H9 (cell line): Measurements from ENCODE around the gene OR4M1. TPM values are rescaled to one million over a fixed set of nuclear protein-coding genes. Genes with fewer than 3 reads are reported as not detected.
"Not testable (repeated sequence)": the region's sequence is repeated elsewhere in the genome, so short reads cannot be mapped to it uniquely, and the experiment has no call there.

Experiments used
- DNase-seq: peaks from one replicate; pipeline ENCODE4 v3.0.0-alpha.2; 2017
- H2AFZ ChIP-seq: one replicate; pipeline ENCODE4 v1.6.1; 2013; ENCODE audit warnings: mild to moderate bottlenecking, low read length, control low read depth, moderate library complexity
- H2AK5ac ChIP-seq: 2 replicates; pipeline ENCODE4 v1.6.1; 2013; ENCODE audit warnings: low read length, control low read depth, mixed read lengths; ENCODE audit not compliant: insufficient read length
- H2BK120ac ChIP-seq: one replicate; pipeline ENCODE4 v1.6.1; 2013; ENCODE audit warnings: low read depth, mild to moderate bottlenecking, low read length, control low read depth, inconsistent platforms; ENCODE audit not compliant: poor library complexity, severe bottlenecking
- H2BK12ac ChIP-seq: 2 replicates; pipeline ENCODE4 v1.6.1; 2013; ENCODE audit warnings: low read length, control low read depth, mixed read lengths, low read depth; ENCODE audit not compliant: insufficient read length
- H2BK15ac ChIP-seq: 2 replicates; pipeline ENCODE4 v1.6.1; 2013; ENCODE audit warnings: low read depth, low read length, control low read depth
- H2BK20ac ChIP-seq: one replicate; pipeline ENCODE4 v1.6.1; 2013; ENCODE audit warnings: low read depth, mild to moderate bottlenecking, low read length, control low read depth, inconsistent platforms; ENCODE audit not compliant: poor library complexity, severe bottlenecking
- H2BK5ac ChIP-seq: 2 replicates; pipeline ENCODE4 v1.6.1; 2013; ENCODE audit warnings: low read length, control low read depth, mixed read lengths; ENCODE audit not compliant: insufficient read length
- H3K14ac ChIP-seq: 2 replicates; pipeline ENCODE4 v1.6.1; 2013; ENCODE audit warnings: low read length, control low read depth; ENCODE audit not compliant: insufficient read depth
- H3K18ac ChIP-seq: 2 replicates; pipeline ENCODE4 v1.6.1; 2013; ENCODE audit warnings: low read depth, mild to moderate bottlenecking, mixed read lengths, low read length, control low read depth; ENCODE audit not compliant: insufficient read length
- H3K23ac ChIP-seq: 2 replicates; pipeline ENCODE4 v1.6.1; 2013; ENCODE audit warnings: low read length, control low read depth, mixed read lengths, low read depth; ENCODE audit not compliant: insufficient read length
- H3K23me2 ChIP-seq: 2 replicates; pipeline ENCODE4 v1.6.1; 2013; ENCODE audit warnings: low read depth, mild to moderate bottlenecking, mixed read lengths, low read length, control low read depth; ENCODE audit not compliant: insufficient read length, poor library complexity, severe bottlenecking
- H3K27ac ChIP-seq: 2 replicates; pipeline ENCODE4 v1.5.1; 2013; ENCODE audit warnings: low read length, control low read depth, mixed read lengths, low read depth; ENCODE audit not compliant: insufficient read length
- H3K27me3 ChIP-seq: 2 replicates; pipeline ENCODE4 v1.6.1; 2013; ENCODE audit warnings: low read length, control low read depth, inconsistent platforms; ENCODE audit not compliant: insufficient read depth
- H3K4ac ChIP-seq: 2 replicates; pipeline ENCODE4 v1.6.1; 2013; ENCODE audit warnings: low read depth, mild to moderate bottlenecking, control low read depth, inconsistent platforms, low read length, moderate library complexity
- H3K4me1 ChIP-seq: 2 replicates; pipeline ENCODE4 v1.6.1; 2013; ENCODE audit warnings: low read length, control low read depth, inconsistent platforms; ENCODE audit not compliant: insufficient read depth
- H3K4me2 ChIP-seq: 2 replicates; pipeline ENCODE4 v1.6.1; 2013; ENCODE audit warnings: low read length, control low read depth, mixed read lengths; ENCODE audit not compliant: insufficient read length, insufficient read depth
- H3K56ac ChIP-seq: 2 replicates; pipeline ENCODE4 v1.6.1; 2013; ENCODE audit warnings: low read depth, mild to moderate bottlenecking, mixed read lengths, low read length, control low read depth; ENCODE audit not compliant: insufficient read length
- H3K79me1 ChIP-seq: 2 replicates; pipeline ENCODE4 v1.6.1; 2013; ENCODE audit warnings: low read depth, mild to moderate bottlenecking, moderate library complexity, low read length, control low read depth, inconsistent platforms; ENCODE audit not compliant: insufficient read depth, poor library complexity, severe bottlenecking
- H3K79me2 ChIP-seq: 2 replicates; pipeline ENCODE4 v1.6.1; 2013; ENCODE audit warnings: low read length, control low read depth, inconsistent platforms; ENCODE audit not compliant: insufficient read depth
- H3K9ac ChIP-seq: 2 replicates; pipeline ENCODE4 v1.6.1; 2013; ENCODE audit warnings: low read length, control low read depth, mixed read lengths; ENCODE audit not compliant: insufficient read length; ENCODE audit errors: extremely low read depth
- H3K9me3 ChIP-seq: one replicate; pipeline ENCODE4 v1.6.1; 2013; ENCODE audit warnings: low read depth, low read length, inconsistent platforms; ENCODE audit not compliant: control insufficient read depth
- H3T11ph ChIP-seq: one replicate; pipeline ENCODE4 v1.6.1; 2013; ENCODE audit warnings: mild to moderate bottlenecking, low read length, control low read depth, inconsistent platforms
- H4K20me1 ChIP-seq: one replicate; pipeline ENCODE4 v1.6.1; 2013; ENCODE audit not compliant: control insufficient read depth, insufficient read length, insufficient read depth
- H4K5ac ChIP-seq: 2 replicates; pipeline ENCODE4 v1.6.1; 2013; ENCODE audit warnings: low read depth, mild to moderate bottlenecking, mixed read lengths, low read length, control low read depth; ENCODE audit not compliant: insufficient read length
- H4K8ac ChIP-seq: replicated peaks from 2 replicates; pipeline ENCODE4 v1.6.1; 2013; ENCODE audit warnings: low read length, control low read depth, mixed read lengths, low read depth; ENCODE audit not compliant: insufficient read length
- H4K91ac ChIP-seq: 2 replicates; pipeline ENCODE4 v1.6.1; 2013; ENCODE audit warnings: low read depth, mild to moderate bottlenecking, moderate library complexity, mixed read lengths, low read length, control low read depth; ENCODE audit not compliant: insufficient read length
- H3K27ac Mint-ChIP-seq, 3 experiments: 2 replicates in 2 of 3; 3 replicates in 1 of 3; pipeline ENCODE4 v1.8.0; 2020 to 2021; ENCODE audit warnings: mixed read lengths in 3 of 3, mild to moderate bottlenecking in 1 of 3, moderate library complexity in 1 of 3
- H3K27me3 Mint-ChIP-seq: 2 replicates; pipeline ENCODE4 v1.8.0; 2021; ENCODE audit warnings: low read depth, mild to moderate bottlenecking, moderate library complexity, mixed read lengths
- H3K36me3 Mint-ChIP-seq, 3 experiments: 2 replicates in 2 of 3; 3 replicates in 1 of 3; pipeline ENCODE4 v1.8.0; 2020 to 2021; ENCODE audit warnings: low read depth in 3 of 3, mixed read lengths in 3 of 3; ENCODE audit not compliant: insufficient read depth in 1 of 3
- H3K4me1 Mint-ChIP-seq, 2 experiments: 2 replicates each; pipeline ENCODE4 v1.8.0; 2020; ENCODE audit warnings: mixed read lengths in 2 of 2
- H3K4me3 Mint-ChIP-seq, 2 experiments: 2 replicates in 1 of 2; 3 replicates in 1 of 2; pipeline ENCODE4 v1.8.0; 2020 to 2021; ENCODE audit warnings: mild to moderate bottlenecking in 2 of 2, mixed read lengths in 2 of 2, moderate library complexity in 1 of 2
- H3K9me3 Mint-ChIP-seq, 2 experiments: 2 replicates in 1 of 2; 3 replicates in 1 of 2; pipeline ENCODE4 v1.8.0; 2020; ENCODE audit warnings: mild to moderate bottlenecking in 2 of 2, mixed read lengths in 2 of 2, moderate library complexity in 1 of 2
- WGBS: extraction: QIAGEN DNeasy Blood & Tissue Kit; methylation state at CpG from one replicate; pipeline ENCODE4 v1.1.7; 2013; ENCODE audit warnings: missing lambda C conversion rate, low lambda C conversion rate, mixed read lengths; ENCODE audit not compliant: insufficient read length; ENCODE audit errors: extremely low coverage; 5-methylcytosine and 5-hydroxymethylcytosine counted together
- total RNA-seq: library from RNA; stranded (reverse); gene quantifications from 2 replicates; pipeline ENCODE4 v1.2.1, GENCODE V29; 2021

Gene OR4M1
- total RNA-seq, 1 experiment from 2014 or later = not detected

DNA sequence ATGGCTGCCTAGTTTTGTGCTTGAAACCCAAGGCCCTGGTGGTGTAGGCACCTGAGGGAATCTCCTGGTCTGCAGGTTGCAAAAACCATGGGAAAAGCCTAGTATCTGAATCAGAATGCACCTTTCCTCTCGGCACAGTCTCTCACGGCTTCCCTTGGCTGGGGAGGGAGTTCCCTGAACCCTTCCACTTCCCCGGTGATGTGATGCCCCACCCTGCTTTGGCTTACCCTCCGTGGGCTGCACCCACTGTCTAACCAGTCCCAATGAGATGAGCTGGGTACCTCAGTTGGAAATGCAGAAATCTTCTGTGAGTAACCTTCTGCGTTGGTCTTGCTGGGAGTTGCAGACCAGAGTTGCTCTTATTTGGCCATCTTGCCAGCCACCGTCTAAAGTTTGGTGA, 47.7 kb downstream of the OR4M1 start:
- not testable (repeated sequence) for H3K27me3 ChIP-seq, H3K4me1 ChIP-seq, H3K9me3 Mint-ChIP-seq, H2BK20ac ChIP-seq, H3K79me1 ChIP-seq, H3K79me2 ChIP-seq, H3K23ac ChIP-seq, H2AFZ ChIP-seq, H4K5ac ChIP-seq, H3K27ac ChIP-seq, H3K4me3 Mint-ChIP-seq, H2BK120ac ChIP-seq, H3K27me3 Mint-ChIP-seq, H3K14ac ChIP-seq, H2BK5ac ChIP-seq, H4K91ac ChIP-seq, H3T11ph ChIP-seq, H3K56ac ChIP-seq, H3K23me2 ChIP-seq, H4K8ac ChIP-seq, H2BK15ac ChIP-seq, H2BK12ac ChIP-seq, H3K9ac ChIP-seq, H3K4me1 Mint-ChIP-seq, H3K27ac Mint-ChIP-seq, DNase-seq, H3K4me2 ChIP-seq, H2AK5ac ChIP-seq, H3K4ac ChIP-seq, H4K20me1 ChIP-seq, H3K18ac ChIP-seq
- no CpG with 5 or more reads among the region's 6 CpGs for WGBS
- peaks cover 62% of the 10 kb centered on the region for H3K9me3 ChIP-seq
- H3K36me3 Mint-ChIP-seq = peaks cover 11 to 32% (median 15%) of the 10 kb centered on the region in 3 experiments
